Caco-2 (cell line): ENCODE measurements around the gene BSPRY. TPM values are rescaled to one million over a fixed set of nuclear protein-coding genes. Genes with fewer than 3 reads are reported as not detected.
A peak's percentile ranks its signal among the peaks of the same experiment; 100 is the strongest.

Source experiments
- BruUV-seq: library from RNA; stranded (reverse); fragments of 400-500 nt; replicated peaks from 2 replicates; lab custom pipeline; 2021; lab: Mats Ljungman, UMichigan
- CTCF ChIA-PET: fragments of 300-600 bp; sonication (Branson Sonifier 250); formaldehyde crosslinking; loops from one replicate; lab custom pipeline; 2022; ENCODE audit warnings: antibody characterized with exemption; lab: Charles Lee
- POLR2A ChIA-PET: fragments of 300-600 bp; sonication (Branson Sonifier 250); formaldehyde crosslinking; loops from one replicate; lab custom pipeline; 2022; ENCODE audit warnings: antibody characterized with exemption; lab: Charles Lee
- DNase-seq, 2 experiments: peaks; one replicate each; pipeline versions ENCODE4 v3.0.0 to v3.0.0-alpha.2; 2020 to 2022
- H3K27me3 ChIP-seq: replicated peaks from 2 replicates; pipeline ENCODE4 v1.6.0; 2011; ENCODE audit warnings: low read length; ENCODE audit not compliant: control insufficient read depth, insufficient read depth
- H3K36me3 ChIP-seq: 2 replicates; pipeline ENCODE4 v1.5.1; 2011; ENCODE audit warnings: low read length; ENCODE audit not compliant: control insufficient read depth, insufficient read depth
- H3K4me1 ChIP-seq: fragments of 250-450 bp; sonication (Bioruptor Pico); 2 replicates; pipeline ENCODE4 v1.5.1; 2020; ENCODE audit warnings: mild to moderate bottlenecking
- H3K4me3 ChIP-seq: 2 replicates; pipeline ENCODE4 v1.5.1; 2011; ENCODE audit warnings: low read depth, mild to moderate bottlenecking, control low read depth, low read length
- H3K9me3 ChIP-seq: fragments of 250-450 bp; sonication (Bioruptor Pico); 2 replicates; pipeline ENCODE4 v1.5.1; 2020; ENCODE audit warnings: mild to moderate bottlenecking, moderate library complexity
- H3K27ac Mint-ChIP-seq: one replicate; pipeline ENCODE4 v1.8.0; 2022; ENCODE audit warnings: mixed read lengths; ENCODE audit not compliant: unreplicated experiment
- H3K27me3 Mint-ChIP-seq: one replicate; pipeline ENCODE4 v1.8.0; 2022; ENCODE audit warnings: mixed read lengths; ENCODE audit not compliant: insufficient read depth, unreplicated experiment
- H3K36me3 Mint-ChIP-seq: one replicate; pipeline ENCODE4 v1.8.0; 2022; ENCODE audit warnings: mild to moderate bottlenecking, mixed read lengths; ENCODE audit not compliant: insufficient read depth, unreplicated experiment
- H3K4me1 Mint-ChIP-seq: one replicate; pipeline ENCODE4 v1.8.0; 2022; ENCODE audit warnings: low read depth, mixed read lengths; ENCODE audit not compliant: unreplicated experiment
- H3K4me3 Mint-ChIP-seq: one replicate; pipeline ENCODE4 v1.8.0; 2022; ENCODE audit warnings: mild to moderate bottlenecking, moderate library complexity, mixed read lengths; ENCODE audit not compliant: unreplicated experiment
- H3K9me3 Mint-ChIP-seq: one replicate; pipeline ENCODE4 v1.8.0; 2022; ENCODE audit warnings: mixed read lengths; ENCODE audit not compliant: unreplicated experiment
- CTCF ChIP-seq, 2 experiments: fragments of 200-600 bp in 1 of 2; IDR thresholded peaks; 1 replicate in 1 of 2; 2 replicates in 1 of 2; pipeline versions ENCODE4 v1.5.1 to v1.8.0; 2011 to 2022; ENCODE audit warnings: antibody characterized with exemption in 1 of 2, control low read depth in 1 of 2, inconsistent platforms in 1 of 2, low read depth in 1 of 2, low read length in 1 of 2, mild to moderate bottlenecking in 1 of 2, moderate library complexity in 1 of 2; ENCODE audit not compliant: insufficient read depth in 1 of 2, severe bottlenecking in 1 of 2, unreplicated experiment in 1 of 2
- intact Hi-C: fragments of 100-400 bp; cut with micrococcal nuclease; formaldehyde crosslinking; loops from one replicate; pipeline ENCODE4 v1.10.0; 2022; ENCODE audit not compliant: unreplicated experiment
- total RNA-seq: library from RNA; stranded (reverse); gene quantifications from 2 replicates; pipeline ENCODE4 v1.2.3, GENCODE V29; 2022

BSPRY gene
- total RNA-seq, 1 experiment from 2014 or later: 14.7 TPM

- no peaks in the 10 kb centered on the region for H3K36me3 ChIP-seq
- H3K4me3 ChIP-seq: no peak overlapping the region
- no peaks in the 10 kb centered on the region for H3K4me1 ChIP-seq
- TF ChIP-seq CTCF (IDR thresholded peaks at IDR 0.05; ENCODE audit: insufficient read depth in 1 of 2, low read depth in 1 of 2, low read length in 1 of 2, severe bottlenecking in 1 of 2, unreplicated experiment in 1 of 2): no peak
- Mint-ChIP-seq H3K4me1 (no peaks in the 10 kb centered on the region), H3K4me3 (no peak overlapping the region), H3K36me3 (no peaks in the 10 kb centered on the region), H3K27ac (no peak overlapping the region), H3K27me3 (no peaks in the 10 kb centered on the region), H3K9me3 (no peaks in the 10 kb centered on the region)
- POLR2A ChIA-PET: no interaction called here
- CTCF ChIA-PET: no interaction called here
- no peaks in the 10 kb centered on the region for H3K27me3 ChIP-seq
- BruUV-seq: no TSS peak
- no peak for DNase-seq
- intact Hi-C loops: no loop called here
- no peaks in the 10 kb centered on the region for H3K9me3 ChIP-seq
Measured at GRCh38 chr9:113331780-113332179, 17.6 kb upstream of the BSPRY start.

GRCh38 chr9:113337714-113338113 is 11.6 kb upstream of the BSPRY start:
- Histone ChIP-seq H3K27me3 (no peaks in the 10 kb centered on the region), H3K9me3 (no peaks in the 10 kb centered on the region), H3K36me3 (no peaks in the 10 kb centered on the region), H3K4me1 (no peaks in the 10 kb centered on the region), H3K4me3 (no peak overlapping the region)
- peaks cover 9% of the 10 kb centered on the region for H3K4me1 Mint-ChIP-seq
- no peak overlapping the region for H3K4me3 Mint-ChIP-seq
- intact Hi-C loops: no loop called here
- CTCF ChIA-PET: no interaction called here
- TF ChIP-seq CTCF (IDR thresholded peaks at IDR 0.05; ENCODE audit: insufficient read depth in 1 of 2, low read depth in 1 of 2, low read length in 1 of 2, severe bottlenecking in 1 of 2, unreplicated experiment in 1 of 2): no peak
- H3K27ac Mint-ChIP-seq: no peak overlapping the region
- no peaks in the 10 kb centered on the region for H3K36me3 Mint-ChIP-seq
- no TSS peak for BruUV-seq
- no peaks in the 10 kb centered on the region for H3K27me3 Mint-ChIP-seq
- H3K9me3 Mint-ChIP-seq: no peaks in the 10 kb centered on the region
- DNase-seq: no peak
- POLR2A ChIA-PET: no interaction called here

- no peaks in the 10 kb centered on the region for H3K27me3 ChIP-seq
- peaks cover 9% of the 10 kb centered on the region for H3K4me1 Mint-ChIP-seq
- intact Hi-C loops: loop anchor here (1.0 to 2.0 kb wide), 3 partner anchors 9 to 65 kb away; partner anchors contain the start of genes BSPRY, CDC26 and PRPF4
- peak within 1 kb of the TSS; percentile 75 for H3K4me3 ChIP-seq
- no peaks in the 10 kb centered on the region for H3K9me3 ChIP-seq
- BruUV-seq: no TSS peak
- peak; percentile 88 to 91 for DNase-seq
- no peaks in the 10 kb centered on the region for H3K9me3 Mint-ChIP-seq
- no peak for TF ChIP-seq CTCF (IDR thresholded peaks at IDR 0.05; ENCODE audit: insufficient read depth in 1 of 2, low read depth in 1 of 2, low read length in 1 of 2, severe bottlenecking in 1 of 2, unreplicated experiment in 1 of 2)
- H3K4me1 ChIP-seq: no peaks in the 10 kb centered on the region
- POLR2A ChIA-PET: interaction anchor here (0.7 to 1.5 kb wide), 5 partner anchors 9 to 70 kb away, joined by 3 to 10 read pairs (median 4); partner anchors contain the start of genes BSPRY, C9orf43, CDC26 and POLE3
- H3K27ac Mint-ChIP-seq: peak within 1 kb of the TSS; percentile 85
- H3K36me3 Mint-ChIP-seq: no peaks in the 10 kb centered on the region
- H3K4me3 Mint-ChIP-seq: peak within 1 kb of the TSS; percentile 74
- no peaks in the 10 kb centered on the region for H3K27me3 Mint-ChIP-seq
- CTCF ChIA-PET: interaction anchor here (0.7 to 1.6 kb wide), 6 partner anchors 9 to 318 kb away, joined by 3 to 4 read pairs (median 3); partner anchors contain the start of genes ALAD, BSPRY and CDC26
- H3K36me3 ChIP-seq: no peaks in the 10 kb centered on the region
Measured at GRCh38 chr9:113340011-113340699, 9.2 kb upstream of the BSPRY start, which contains the start of gene WDR31. TSS of gene WDR31 (minus strand) at chr9:113340275. CDS start at chr9:113332022, 8,253 bp downstream.
